Activated CD8-positive, alpha-beta memory T cell treated with anti-CD3 and anti-CD28 coated beads, Interleukin-2, amount 50 U/mL, for 1 hour (primary cell): ENCODE measurements around the gene CC2D2B.
"Not testable (repeated sequence)": the region's sequence is repeated elsewhere in the genome, so short reads cannot be mapped to it uniquely, and the experiment has no call there.

Experiments
- DNase-seq: peaks from one replicate; pipeline ENCODE4 v3.0.0-alpha.2; 2020; ENCODE audit errors: extremely low read depth

Gene CC2D2B, protein sequence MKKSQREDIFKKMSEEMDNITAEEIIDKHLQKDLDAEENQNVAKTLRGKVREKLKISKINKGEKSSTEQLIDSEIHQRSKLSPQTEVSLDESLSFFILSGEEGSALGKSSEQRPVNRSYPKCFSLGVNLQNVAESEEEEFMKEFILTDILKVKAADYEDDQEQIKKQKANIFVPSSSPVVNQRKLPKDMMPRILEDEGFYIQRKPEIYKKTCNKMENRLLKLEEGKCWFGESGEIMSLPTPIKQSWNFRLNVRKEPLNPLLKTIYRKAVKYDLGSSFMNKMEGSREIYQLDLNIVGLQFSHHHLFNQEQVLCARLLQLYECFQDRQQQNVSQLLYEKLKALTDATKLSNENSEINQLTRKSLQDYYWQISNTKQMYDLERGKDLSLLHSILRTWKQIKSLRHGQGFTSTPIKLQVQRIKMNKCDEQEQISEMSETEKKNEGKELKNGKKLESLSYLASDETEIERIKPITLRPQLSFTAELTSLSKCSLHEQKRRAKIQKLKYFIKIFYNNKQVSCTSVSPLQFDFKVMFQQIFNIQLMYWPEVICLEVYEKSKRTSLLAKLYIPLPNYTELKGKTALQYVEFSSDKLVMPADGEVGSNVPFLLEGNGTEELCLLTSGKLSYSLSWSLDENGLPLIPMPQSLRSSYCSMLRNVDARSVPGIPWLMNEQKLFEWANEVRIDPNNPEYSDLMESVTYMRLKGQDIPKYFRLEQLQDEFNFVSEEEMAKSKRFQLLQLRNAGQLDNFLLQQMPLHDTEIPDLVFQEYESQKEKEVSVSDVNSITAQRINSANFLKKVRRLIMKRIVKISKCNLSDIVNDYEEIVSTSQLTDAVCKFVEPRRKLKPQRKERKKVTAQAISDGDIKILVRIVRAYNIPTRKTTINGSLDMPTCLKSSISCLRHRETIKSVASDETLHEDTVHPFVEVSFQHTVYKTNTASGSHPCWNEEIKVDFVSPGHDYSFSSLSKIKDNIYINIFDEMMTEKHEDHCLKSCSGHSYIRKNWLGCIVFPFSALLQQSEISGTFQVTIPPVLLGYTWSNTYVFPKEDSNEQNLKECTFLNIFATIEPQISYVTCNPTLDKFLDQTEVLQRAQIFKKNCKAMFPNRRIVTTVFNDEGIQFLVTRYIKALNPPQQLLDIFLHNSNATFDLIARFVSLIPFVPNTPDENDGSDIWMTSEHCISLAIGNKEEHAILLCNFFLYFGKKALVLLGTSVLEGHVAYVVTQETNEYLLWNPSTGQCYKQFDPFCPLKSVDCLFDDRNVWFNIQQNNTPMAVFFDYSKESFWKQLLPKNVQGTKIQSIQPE (N-terminal part only)

GRCh38 chr10:95907456-95908253, at the start of gene CC2D2B:
Gene CC2D2B (plus strand): TSS chr10:95907975. CDS start chr10:95911324, 3,349 bp downstream.
- no peak for DNase-seq

- no peak for DNase-seq
Measured at GRCh38 chr10:95860166-95860940, 47.4 kb upstream of the CC2D2B start.

DNA sequence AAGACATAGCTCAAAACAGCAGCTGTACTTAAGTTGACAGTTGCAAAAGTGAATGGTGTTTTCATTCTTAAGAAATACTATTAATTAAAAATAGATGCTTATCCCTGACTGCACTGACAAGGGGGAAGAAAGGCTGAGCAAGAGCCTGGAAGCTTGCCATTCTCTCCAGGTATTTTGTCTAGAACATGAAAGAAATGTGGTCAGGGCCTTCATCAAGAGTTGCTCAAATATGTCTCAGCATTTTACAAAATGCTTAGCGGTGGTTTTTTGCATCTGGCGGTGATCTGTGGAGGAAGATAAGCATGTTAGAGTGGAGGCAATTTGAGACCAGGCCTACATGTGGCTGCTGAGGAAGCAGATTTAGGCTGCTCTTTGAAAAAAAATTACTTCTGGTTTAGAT, 46.4 kb upstream of the CC2D2B start:
- no peak for DNase-seq

DNA sequence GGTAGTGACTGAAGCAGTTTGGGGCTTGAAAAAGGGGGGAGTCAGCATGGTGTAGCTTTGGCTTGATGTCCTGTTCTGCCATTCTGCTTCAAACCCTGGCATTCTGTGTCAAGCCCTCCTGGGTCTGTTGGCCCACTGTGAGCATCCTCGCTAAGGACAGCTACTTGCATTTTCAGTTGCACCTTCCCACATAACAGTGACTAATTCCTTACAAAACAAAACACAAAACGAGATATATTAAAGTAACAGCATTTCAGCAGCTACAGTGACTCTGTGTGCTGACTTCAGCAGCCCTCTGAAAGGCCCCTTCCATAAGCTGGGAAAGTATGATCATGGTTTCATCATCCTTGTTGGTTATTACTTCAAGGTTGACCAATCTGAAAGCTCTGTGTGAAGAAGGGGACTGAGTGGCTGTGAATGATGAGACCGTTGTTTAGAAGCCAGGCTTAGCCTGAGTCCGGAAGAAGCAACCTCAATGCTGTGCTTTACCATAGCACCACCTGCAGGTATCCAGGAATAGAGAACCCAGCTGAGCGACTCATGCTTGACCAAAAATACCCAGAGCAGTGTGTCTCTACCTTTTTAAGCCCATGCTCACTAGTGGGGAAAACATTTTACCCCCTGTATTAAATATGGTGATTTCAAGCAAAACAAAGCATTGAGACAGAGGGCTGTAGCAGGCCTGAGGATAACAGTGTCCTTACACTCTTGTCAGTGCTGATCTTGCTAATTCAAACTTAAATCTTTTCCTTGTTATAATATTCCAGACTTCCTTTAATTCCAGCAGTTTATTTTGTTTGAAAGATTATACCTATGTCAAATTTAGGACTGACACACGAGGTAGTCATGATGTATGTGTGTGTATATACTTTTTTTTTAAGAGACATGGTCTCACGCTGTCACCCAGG, 42.6 kb upstream of the CC2D2B start:
- no peak for DNase-seq

DNA sequence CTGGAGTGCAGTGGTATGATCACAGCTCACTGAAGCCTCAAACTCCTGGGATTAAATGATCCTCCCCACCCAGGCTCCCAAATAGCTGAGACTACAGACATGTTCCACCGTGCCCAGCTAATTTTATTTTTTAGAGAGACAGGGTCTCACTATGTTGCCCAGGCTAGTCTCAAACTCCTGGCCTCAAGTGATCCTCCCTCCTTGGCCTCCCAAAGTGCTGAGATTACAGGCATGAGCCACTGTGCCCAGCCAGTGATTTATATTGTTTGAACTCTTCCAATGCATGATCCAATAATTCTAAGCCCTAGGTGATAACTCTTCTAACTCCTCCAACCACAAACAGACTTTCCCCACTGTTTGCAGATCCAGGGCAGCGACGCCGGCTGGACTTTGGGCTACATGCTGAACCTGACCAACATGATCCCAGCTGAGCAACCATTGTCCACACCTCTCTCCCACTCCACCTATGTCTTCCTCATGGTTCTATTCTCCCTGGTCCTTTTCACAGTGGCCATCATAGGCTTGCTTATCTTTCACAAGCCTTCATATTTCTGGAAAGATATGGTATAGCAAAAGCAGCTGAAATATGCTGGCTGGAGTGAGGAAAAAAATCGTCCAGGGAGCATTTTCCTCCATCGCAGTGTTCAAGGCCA, 41.8 kb upstream of the CC2D2B start:
- DNase-seq: no peak

GRCh38 chr10:95866467-95866842, 41.3 kb upstream of the CC2D2B start:
- DNase-seq: no peak

GRCh38 chr10:95867866-95868265, 39.9 kb upstream of the CC2D2B start:
- DNase-seq: no peak

- DNase-seq: no peak
Measured at GRCh38 chr10:95872158-95872711, 35.5 kb upstream of the CC2D2B start.

- DNase-seq: no peak
Measured at GRCh38 chr10:95873139-95873538, 34.6 kb upstream of the CC2D2B start.

DNA sequence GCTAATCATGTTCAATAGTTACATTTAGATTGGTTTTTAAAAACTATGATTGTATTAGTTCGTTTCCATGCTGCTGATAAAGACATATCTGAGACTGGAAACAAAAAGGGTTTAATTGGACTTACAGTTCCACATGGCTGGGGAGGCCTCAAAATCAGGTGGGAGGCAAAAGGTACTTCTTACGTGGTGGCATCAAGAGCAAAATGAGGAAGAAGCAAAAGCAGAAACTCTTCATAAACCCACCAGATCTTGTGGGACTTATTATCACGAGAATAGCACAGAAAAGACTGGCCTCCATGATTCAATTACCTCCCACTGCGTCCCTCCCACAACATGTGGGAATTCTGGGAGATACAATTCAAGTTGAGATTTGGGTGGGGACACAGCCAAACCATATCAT, 34.1 kb upstream of the CC2D2B start:
- no peak for DNase-seq

DNA sequence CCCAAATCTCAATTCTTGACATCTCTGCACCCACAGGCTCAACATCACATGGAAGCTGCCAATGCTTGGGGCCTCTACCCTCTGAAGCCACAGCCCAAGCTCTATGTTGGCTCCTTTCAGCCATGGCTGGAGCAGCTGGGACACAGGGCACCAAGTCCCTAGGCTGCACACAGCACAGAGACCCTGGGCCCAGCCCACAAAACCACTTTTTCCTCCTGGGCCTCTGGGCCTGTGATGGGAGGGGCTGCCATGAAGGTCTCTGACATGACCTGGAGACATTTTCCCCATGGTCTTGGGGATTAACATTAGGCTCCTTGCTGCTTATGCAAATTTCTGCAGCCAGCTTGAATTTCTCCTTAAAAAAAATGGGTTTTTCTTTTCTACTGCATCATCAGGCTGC, 33.0 kb upstream of the CC2D2B start:
- DNase-seq: not testable (repeated sequence)

GRCh38 chr10:95876756-95877155, 31.0 kb upstream of the CC2D2B start:
- DNase-seq: no peak

DNA sequence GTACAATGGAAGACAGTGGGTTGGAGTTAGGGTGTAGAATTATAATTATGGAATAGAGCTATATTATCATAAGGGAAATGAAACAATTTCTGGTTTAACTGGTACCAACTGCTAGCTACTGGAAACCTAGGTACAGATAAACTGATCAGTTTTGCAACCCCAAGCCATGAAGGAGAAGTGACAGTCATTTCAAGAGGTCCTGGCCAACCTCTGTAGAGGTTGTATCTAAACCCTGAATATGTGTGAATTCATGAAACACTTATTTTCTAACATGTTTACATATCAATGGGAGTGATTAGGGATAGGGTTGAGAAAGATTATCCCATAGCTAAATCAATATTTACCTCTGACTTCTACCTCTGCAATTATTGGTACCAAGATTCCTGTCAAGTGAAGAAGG, 29.9 kb upstream of the CC2D2B start:
- no peak for DNase-seq

DNA sequence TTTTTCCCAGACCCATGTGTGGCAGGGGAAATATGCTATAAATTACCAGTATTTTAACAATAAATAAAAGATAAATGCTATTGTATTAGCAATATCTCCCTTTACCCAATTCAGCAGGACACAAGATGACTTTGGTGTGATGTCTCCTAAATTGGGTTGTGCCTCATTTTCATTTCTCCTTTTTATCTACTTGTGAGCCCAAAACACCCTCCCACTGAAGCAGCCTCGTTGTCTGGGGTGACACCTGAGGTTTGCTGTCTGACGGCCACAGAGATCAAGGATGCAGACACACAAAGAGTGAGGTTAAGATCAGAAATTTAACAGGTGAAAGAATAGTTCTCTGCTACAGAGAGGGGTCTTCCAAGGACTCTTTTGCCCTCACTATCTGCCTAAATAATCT, 27.1 kb upstream of the CC2D2B start:
- DNase-seq: no peak

GRCh38 chr10:95881316-95881715, 26.5 kb upstream of the CC2D2B start:
- no peak for DNase-seq

DNA sequence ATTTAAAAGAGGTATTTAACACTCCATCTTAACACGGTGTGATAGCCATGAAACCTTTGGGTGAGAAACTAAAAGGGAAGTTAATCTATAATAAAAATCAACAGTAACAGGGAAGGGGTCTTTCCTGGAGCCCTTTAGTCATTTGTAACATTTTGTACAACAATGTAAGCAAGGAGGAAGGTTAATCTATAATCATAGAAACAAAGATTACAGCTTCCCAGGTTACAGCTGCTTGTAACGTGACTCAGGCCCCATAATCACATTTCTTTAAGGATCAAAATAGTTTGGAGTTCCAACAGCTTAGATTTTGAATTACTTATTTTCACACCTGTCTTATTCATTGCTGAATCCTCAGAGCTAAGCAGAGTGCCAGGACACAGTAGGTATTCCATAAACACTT, 17.9 kb upstream of the CC2D2B start:
- no peak for DNase-seq

- DNase-seq: no peak
Measured at GRCh38 chr10:95896071-95896850, 11.5 kb upstream of the CC2D2B start.
